Loucy (cell line): ENCODE measurements around the gene IPMK.

ENCODE experiments used
- H2AFZ ChIP-seq: fragments of 200-600 bp; sonication (generic); 2 replicates; pipeline ENCODE4 v1.6.0; 2016; ENCODE audit warnings: antibody characterized with exemption, mild to moderate bottlenecking, low read length, moderate library complexity
- H3F3A ChIP-seq: fragments of 200-600 bp; 2 replicates; pipeline ENCODE4 v1.6.0; 2016; ENCODE audit warnings: antibody characterized with exemption, low read depth, mild to moderate bottlenecking
- H3K27me3 ChIP-seq: fragments of 200-600 bp; sonication (generic); 2 replicates; pipeline ENCODE4 v1.6.1; 2014; ENCODE audit warnings: low read length, mild to moderate bottlenecking; ENCODE audit not compliant: insufficient read depth, poor library complexity, severe bottlenecking
- H3K36me3 ChIP-seq: fragments of 200-600 bp; sonication (generic); 2 replicates; pipeline ENCODE4 v1.6.1; 2016; ENCODE audit warnings: low read length; ENCODE audit not compliant: insufficient read depth
- H3K4me1 ChIP-seq: fragments of 200-600 bp; sonication (generic); 2 replicates; pipeline ENCODE4 v1.5.1; 2014; ENCODE audit warnings: low read length, mild to moderate bottlenecking; ENCODE audit not compliant: insufficient read depth, poor library complexity, severe bottlenecking
- H3K4me2 ChIP-seq: fragments of 200-600 bp; sonication (generic); 2 replicates; pipeline ENCODE4 v1.6.0; 2014; ENCODE audit warnings: antibody characterized with exemption, low read length, low read depth, mild to moderate bottlenecking; ENCODE audit not compliant: poor library complexity, severe bottlenecking
- H3K4me3 ChIP-seq: fragments of 200-600 bp; sonication (generic); 2 replicates; pipeline ENCODE4 v1.5.1; 2014; ENCODE audit warnings: low read length, mild to moderate bottlenecking, mixed read lengths; ENCODE audit not compliant: poor library complexity, severe bottlenecking
- H3K79me2 ChIP-seq: fragments of 200-600 bp; sonication (generic); 2 replicates; pipeline ENCODE4 v1.6.1; 2014; ENCODE audit warnings: low read length; ENCODE audit not compliant: insufficient read depth
- H3K9ac ChIP-seq: fragments of 200-600 bp; sonication (generic); 2 replicates; pipeline ENCODE4 v1.6.0; 2014; ENCODE audit warnings: mild to moderate bottlenecking, low read depth, low read length, moderate library complexity; ENCODE audit not compliant: poor library complexity, severe bottlenecking
- H3K9me2 ChIP-seq: fragments of 200-600 bp; sonication (generic); replicated peaks from 2 replicates; pipeline ENCODE4 v1.6.1; 2016; ENCODE audit warnings: low read depth, low read length, mixed read lengths
- H3K9me3 ChIP-seq: fragments of 200-600 bp; sonication (generic); 2 replicates; pipeline ENCODE4 v1.6.1; 2014; ENCODE audit warnings: mild to moderate bottlenecking, antibody characterized with exemption, low read length, low read depth; ENCODE audit not compliant: insufficient read depth
- H4K20me1 ChIP-seq: fragments of 200-600 bp; sonication (generic); 2 replicates; pipeline ENCODE4 v1.6.0; 2014; ENCODE audit warnings: antibody characterized with exemption, low read length, mild to moderate bottlenecking; ENCODE audit not compliant: insufficient read depth, poor library complexity, severe bottlenecking
- CTCF ChIP-seq: fragments of 200-600 bp; sonication (generic); conservative IDR thresholded peaks from 2 replicates; pipeline ENCODE4 v1.5.1; 2014; ENCODE audit warnings: mild to moderate bottlenecking, antibody characterized with exemption, low read length
- EZH2phosphoT487 ChIP-seq: fragments of 200-600 bp; IDR thresholded peaks from 2 replicates; pipeline ENCODE4 v1.6.1; 2018; ENCODE audit warnings: antibody characterized with exemption, mild to moderate bottlenecking, moderate library complexity, borderline replicate concordance

The IPMK gene

GRCh38 chr10:58184120-58184670 lies 83.5 kb downstream of the IPMK start:
- Histone ChIP-seq H3K4me2 (no peak overlapping the region), H4K20me1 (no peaks in the 10 kb centered on the region), H3F3A (no peaks in the 10 kb centered on the region), H2AFZ (no peak overlapping the region), H3K36me3 (no peaks in the 10 kb centered on the region), H3K9me3 (no peaks in the 10 kb centered on the region), H3K4me3 (no peak overlapping the region), H3K79me2 (no peaks in the 10 kb centered on the region), H3K27me3 (no peaks in the 10 kb centered on the region), H3K4me1 (no peaks in the 10 kb centered on the region), H3K9me2 (no peaks in the 10 kb centered on the region), H3K9ac (no peak overlapping the region)
- TF ChIP-seq EZH2phosphoT487 (no peak), CTCF (no peak)

GRCh38 chr10:58180666-58181065 lies 87.0 kb downstream of the IPMK start:
- no peaks in the 10 kb centered on the region for H3K4me1 ChIP-seq
- no peak overlapping the region for H3K4me3 ChIP-seq
- no peaks in the 10 kb centered on the region for H4K20me1 ChIP-seq
- H3K9ac ChIP-seq = no peak overlapping the region
- no peaks in the 10 kb centered on the region for H3K9me2 ChIP-seq
- H3K27me3 ChIP-seq = no peaks in the 10 kb centered on the region
- no peak overlapping the region for H3K4me2 ChIP-seq
- no peak overlapping the region for H2AFZ ChIP-seq
- no peaks in the 10 kb centered on the region for H3K9me3 ChIP-seq
- H3F3A ChIP-seq = no peaks in the 10 kb centered on the region
- no peaks in the 10 kb centered on the region for H3K79me2 ChIP-seq
- no peaks in the 10 kb centered on the region for H3K36me3 ChIP-seq
- TF ChIP-seq EZH2phosphoT487 (no peak), CTCF (no peak)

- Histone ChIP-seq H4K20me1 (no peaks in the 10 kb centered on the region), H3K4me1 (no peaks in the 10 kb centered on the region), H3K79me2 (no peaks in the 10 kb centered on the region), H3K9ac (no peak overlapping the region), H3F3A (no peaks in the 10 kb centered on the region), H2AFZ (no peak overlapping the region), H3K36me3 (no peaks in the 10 kb centered on the region), H3K4me2 (no peak overlapping the region), H3K4me3 (no peak overlapping the region), H3K9me2 (no peaks in the 10 kb centered on the region), H3K27me3 (no peaks in the 10 kb centered on the region), H3K9me3 (no peaks in the 10 kb centered on the region)
- no peak for TF ChIP-seq EZH2phosphoT487
- TF ChIP-seq CTCF = no peak
These were observed 88.5 kb downstream of the IPMK start for GRCh38 chr10:58179238-58179637.
